ENCODE measurements around the gene GOLGA2. TPM values are rescaled to one million over a fixed set of nuclear protein-coding genes. Genes with fewer than 3 reads are reported as not detected.

GOLGA2 gene
- total and polyA plus RNA-seq, 2 of the 13 experiments (the other 11 are each of a cell fraction or from before 2014, with no cell fraction given) = 45.3 to 45.8 TPM

GRCh38 chr9:128246471-128246870 lies 29.3 kb downstream of the GOLGA2 start:
- Histone ChIP-seq H3K4me2 (ENCODE audit: low read depth, low read length) (peak overlapping the region; percentile 99), H3K36me3 (replicated peaks in 1 of 2; ENCODE audit: control insufficient read depth in 1 of 2, insufficient read depth in 2 of 2, low read length in 2 of 2) (no peaks in the 10 kb centered on the region), H3K79me2 (ENCODE audit: insufficient read depth, low read length) (no peaks in the 10 kb centered on the region), H3K4me3 (replicated peaks in 1 of 3; ENCODE audit: insufficient read depth in 1 of 3, low read depth in 2 of 3, low read length in 3 of 3) (peak overlapping the region; percentile 17 to 64 (median 26); a peak in 5 of 6 replicates), H3K9ac (ENCODE audit: insufficient read depth, low read depth, low read length) (peak overlapping the region; percentile 56), H2AFZ (ENCODE audit: low read length) (peak overlapping the region; percentile 40), H3K27me3 (ENCODE audit: control insufficient read depth in 1 of 2, insufficient read depth in 2 of 2, low read length in 2 of 2) (peaks cover 0 to 7% of the 10 kb centered on the region in 2 experiments; a peak in 1 of 5 replicates), H3K27ac (ENCODE audit: extremely low read length, insufficient read depth, low read length) (no peak overlapping the region), H3K4me1 (ENCODE audit: insufficient read depth, low read length) (peaks cover 50% of the 10 kb centered on the region), H4K20me1 (ENCODE audit: insufficient read depth, low read length) (no peaks in the 10 kb centered on the region), H3K9me3 (ENCODE audit: low read length) (no peaks in the 10 kb centered on the region)
- WGBS (ENCODE audit: low lambda C conversion rate) = 34% methylated on average over 2 of the region's 2 CpGs
- in situ Hi-C loops (cut with HindIII; ENCODE audit: extremely low pct_ligation_motif_present, low pct_unique_long_range_greater_than_20kb) = no loop called here
- no peak for ATAC-seq
- TF ChIP-seq ZNF724P (CRISPR knock-in tag; IDR thresholded peaks at IDR 0.05; ENCODE audit: borderline replicate concordance) (no peak), TBL1XR1 (IDR thresholded peaks at IDR 0.05; ENCODE audit: borderline replicate concordance, low read length, partially characterized antibody) (no peak), HINFP (CRISPR knock-in tag; IDR thresholded peaks at IDR 0.05; ENCODE audit: low read depth) (no peak), HNRNPK (IDR thresholded peaks at IDR 0.05; ENCODE audit: low read depth, low read length, poor library complexity, severe bottlenecking) (peak; percentile 88), ZNF136 (CRISPR knock-in tag; IDR thresholded peaks at IDR 0.05; ENCODE audit: low read depth) (no peak), ZSCAN5A (CRISPR knock-in tag; IDR thresholded peaks at IDR 0.05; ENCODE audit: borderline replicate concordance) (no peak), PCBP2 (optimal IDR thresholded peaks at IDR 0.05; ENCODE audit: low read depth, low read length, poor library complexity, severe bottlenecking) (peak; percentile 91)
- no peak for FAIRE-seq
- ChIA-PET POLR2A (interaction anchor here (0.6 to 2.1 kb wide), 3 partner anchors 30 to 297 kb away, joined by 3 to 13 read pairs (median 3); partner anchors contain the start of genes GOLGA2 and SWI5), CTCF (ENCODE audit: low intra/inter-chr PET ratio, low total read pairs) (no interaction called here)
- intact Hi-C loops (cut with micrococcal nuclease; ENCODE audit: unreplicated experiment) = no loop called here
- no peak for DNase-seq (ENCODE audit: low spot score)
- no TSS peak for BruUV-seq (replicated peaks)

Data from HepG2 (cell line).